Dermis lymphatic vessel endothelial cell (primary cell): Measurements from ENCODE around the gene RUBCN. TPM values are rescaled to one million over a fixed set of nuclear protein-coding genes. Genes with fewer than 3 reads are reported as not detected.

Experiments used
- total RNA-seq: library from RNA; depleted of rRNA; stranded (reverse); fragments of >200 nt; gene quantifications from 2 replicates; pipeline ENCODE4 v1.2.1, GENCODE V29; 2014

Gene RUBCN
- total RNA-seq = 5.1 and 5.6 TPM in 2 replicates

DNA sequence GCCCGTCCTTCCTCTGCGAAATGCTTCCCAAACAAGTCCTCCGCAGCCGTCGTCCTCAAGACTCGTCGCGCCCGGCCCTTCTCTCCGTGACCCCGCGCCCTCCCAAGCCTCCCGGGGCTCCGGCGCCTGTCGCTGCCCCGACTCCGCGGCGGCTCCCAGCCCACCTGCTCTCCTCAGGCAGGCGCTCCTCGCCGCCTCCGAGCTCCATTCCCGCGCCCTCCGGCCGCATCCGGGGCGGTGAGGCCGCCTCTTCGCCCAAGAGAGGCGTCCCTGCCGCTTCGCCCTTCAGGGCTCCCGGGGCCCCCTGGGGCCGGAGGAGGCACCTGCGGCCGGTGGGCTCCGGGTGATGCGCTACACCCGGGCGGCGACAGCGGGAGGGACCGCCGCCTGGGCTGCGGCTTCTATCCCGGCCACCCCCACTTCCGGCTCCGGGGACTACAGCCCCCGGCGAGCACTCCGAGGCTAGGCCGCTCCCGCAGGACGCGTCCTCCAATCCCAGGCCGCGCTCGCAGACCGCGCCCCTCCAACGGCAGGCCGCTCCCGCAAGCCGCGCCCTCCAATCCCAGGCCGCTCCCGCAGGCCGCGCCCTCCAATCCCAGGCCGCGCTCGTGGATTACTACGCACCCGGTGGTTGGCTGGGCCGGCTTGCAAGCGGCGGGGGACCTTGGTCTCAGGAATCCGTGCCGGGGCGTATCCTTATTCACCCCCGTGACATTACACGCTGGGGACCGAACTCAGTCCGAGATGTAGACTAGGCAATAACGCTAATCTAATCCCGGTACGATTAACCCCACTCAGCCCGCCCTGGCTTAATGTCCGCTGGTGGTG lies at the start of gene RUBCN:
Gene RUBCN, minus strand, starts transcription at position 414 of the 828 bp plus-strand sequence. Its CDS starts 185 bp downstream, at position 229.

DNA sequence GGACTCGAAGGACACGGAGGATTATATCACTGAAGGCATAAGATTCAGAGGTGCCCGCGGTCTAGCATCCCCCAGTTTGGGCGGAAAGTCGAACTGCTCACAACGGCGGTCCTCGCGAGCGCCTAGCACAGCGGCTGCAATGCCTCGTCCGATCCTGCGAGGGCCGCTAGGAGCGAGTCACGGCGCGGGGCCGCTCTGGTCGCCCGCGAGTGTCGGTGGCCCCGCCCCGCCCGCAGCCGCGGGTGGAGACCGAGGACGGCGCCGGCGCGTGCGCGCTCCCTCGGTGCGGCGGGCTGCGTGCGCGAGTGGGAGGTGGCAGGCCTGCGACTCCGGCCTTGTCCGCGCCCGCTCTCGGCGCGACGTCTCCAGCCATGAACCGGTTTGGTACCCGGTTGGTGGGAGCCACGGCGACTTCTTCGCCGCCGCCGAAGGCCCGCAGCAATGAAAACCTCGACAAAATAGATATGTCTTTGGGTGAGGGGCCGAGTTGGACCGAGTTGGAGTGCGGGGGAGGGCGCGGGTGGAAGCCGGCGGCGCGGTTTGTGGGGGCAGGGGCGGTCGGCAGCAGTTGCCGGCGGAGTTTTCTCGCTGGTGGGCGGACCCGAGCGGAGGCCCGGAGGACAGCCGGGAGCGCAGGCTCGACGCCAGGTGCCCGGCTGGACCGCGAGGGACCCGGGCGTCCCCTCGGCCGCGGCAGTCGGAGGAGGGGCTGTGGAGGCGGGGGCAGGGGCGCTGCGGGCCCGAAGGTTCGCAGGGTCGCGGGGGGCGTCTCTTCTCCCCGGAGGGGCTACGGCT lies 13.1 kb upstream of the RUBCN start, which contains the start of gene FYTTD1:
Gene FYTTD1, plus strand, starts transcription at position 283 of the 795 bp plus-strand sequence. Its CDS starts 89 bp downstream, at position 372.

Other genes with a start within 250 kb of the RUBCN start
- gene BDH1, start 180.9 kb downstream of the RUBCN start, total RNA-seq = 2.2 and 2.4 TPM in 2 replicates
- 48.5 and 49.2 TPM in 2 replicates for gene FYTTD1, start 13.0 kb upstream of the RUBCN start, total RNA-seq
- gene LRCH3, start 54.4 kb upstream of the RUBCN start, total RNA-seq = 51.7 and 63.0 TPM in 2 replicates
- gene RPL35A, start 213.3 kb upstream of the RUBCN start, total RNA-seq = 667 and 982 TPM in 2 replicates
- gene LMLN, start 223.3 kb upstream of the RUBCN start, total RNA-seq = 2.4 and 3.3 TPM in 2 replicates